NCI-H1092 treated with DMSO at 0.1 percent for 48 hours (cell line): ENCODE results near the gene CXorf51B.
"Not testable (repeated sequence)": the region's sequence is repeated elsewhere in the genome, so short reads cannot be mapped to it uniquely, and the experiment has no call there.

Experiments used
- DNase-seq: peaks from one replicate; lab custom pipeline; 2025; lab: John Stamatoyannopoulos, UW

Gene CXorf51B

GRCh38 chrX:146809471-146809870 lies at the start of gene CXorf51B:
Gene CXorf51B (plus strand): TSS chrX:146809771. CDS start chrX:146809792, 21 bp downstream.
- not testable (repeated sequence) for DNase-seq

- not testable (repeated sequence) for DNase-seq
These were observed 5.1 kb downstream of the CXorf51B start, which contains the start of gene CXorf51A for GRCh38 chrX:146814644-146815043. Gene CXorf51A (minus strand): TSS chrX:146814744. CDS start chrX:146814723, 21 bp downstream.

GRCh38 chrX:146831994-146832393 lies 22.4 kb downstream of the CXorf51B start:
- no peak for DNase-seq

- DNase-seq, result no peak
These were observed 44.7 kb downstream of the CXorf51B start for GRCh38 chrX:146854281-146854680.
